Measurements from ENCODE around the gene VWA7.
"Not testable (repeated sequence)": the region's sequence is repeated elsewhere in the genome, so short reads cannot be mapped to it uniquely, and the experiment has no call there.

The VWA7 gene

GRCh38 chr6:31776989-31777666, at the start of gene VWA7:
Gene VWA7 (minus strand): TSS chr6:31777328. CDS start chr6:31776779, 549 bp downstream.
- DNase-seq, result peak; percentile 57

GRCh38 chr6:31826793-31827285, 49.7 kb upstream of the VWA7 start:
- peak; percentile 93 for DNase-seq

- no peak for DNase-seq
These were observed 48.4 kb upstream of the VWA7 start for GRCh38 chr6:31825553-31825952.

GRCh38 chr6:31823592-31824196, 46.6 kb upstream of the VWA7 start:
- DNase-seq, result peak; percentile 8

GRCh38 chr6:31822036-31822821, 45.1 kb upstream of the VWA7 start:
- peak; percentile 87 for DNase-seq

- DNase-seq, result peak; percentile 80
These were observed 44.3 kb upstream of the VWA7 start for GRCh38 chr6:31821301-31822035.

- DNase-seq, result not testable (repeated sequence)
These were observed 43.3 kb upstream of the VWA7 start for GRCh38 chr6:31820399-31820798.

GRCh38 chr6:31819871-31820299, 42.8 kb upstream of the VWA7 start:
- no peak for DNase-seq

- DNase-seq, result not testable (repeated sequence)
These were observed 40.9 kb upstream of the VWA7 start for GRCh38 chr6:31817929-31818511.

- not testable (repeated sequence) for DNase-seq
These were observed 40.2 kb upstream of the VWA7 start for GRCh38 chr6:31817133-31817928.

GRCh38 chr6:31815025-31815838, 38.1 kb upstream of the VWA7 start, which contains the start of the genes HSPA1A and HSPA1L:
Gene HSPA1A (plus strand): TSS chr6:31815543. CDS start chr6:31815757, 214 bp downstream.
Gene HSPA1L (minus strand): TSS chr6:31815283. CDS start chr6:31811972, 3,311 bp downstream.
- peak; percentile 98 for DNase-seq

- DNase-seq, result peak; percentile 98
These were observed 37.5 kb upstream of the VWA7 start for GRCh38 chr6:31814677-31815024.

- peak; percentile 11 for DNase-seq
These were observed 36.3 kb upstream of the VWA7 start for GRCh38 chr6:31813465-31813849.

- no peak for DNase-seq
These were observed 34.5 kb upstream of the VWA7 start for GRCh38 chr6:31811645-31812044.

GRCh38 chr6:31808599-31808998, 31.5 kb upstream of the VWA7 start:
- not testable (repeated sequence) for DNase-seq

GRCh38 chr6:31806470-31807272, 29.5 kb upstream of the VWA7 start, which contains the start of gene LSM2:
Gene LSM2 (minus strand): TSS chr6:31806966. CDS start chr6:31806757, 209 bp downstream.
- DNase-seq, result peak; percentile 98

GRCh38 chr6:31805939-31806469, 28.9 kb upstream of the VWA7 start:
- DNase-seq, result no peak

GRCh38 chr6:31801031-31801927, 24.2 kb upstream of the VWA7 start:
- not testable (repeated sequence) for DNase-seq

All from left hindlimb (tissue), 1 donor.